Fibroblast of upper back skin (primary cell): ENCODE results near the gene NPIPB5.
"Not testable (repeated sequence)": the region's sequence is repeated elsewhere in the genome, so short reads cannot be mapped to it uniquely, and the experiment has no call there.

Experiments
- DNase-seq: peaks from one replicate; pipeline ENCODE4 v3.0.0-alpha.2; 2013

Gene NPIPB5

DNA sequence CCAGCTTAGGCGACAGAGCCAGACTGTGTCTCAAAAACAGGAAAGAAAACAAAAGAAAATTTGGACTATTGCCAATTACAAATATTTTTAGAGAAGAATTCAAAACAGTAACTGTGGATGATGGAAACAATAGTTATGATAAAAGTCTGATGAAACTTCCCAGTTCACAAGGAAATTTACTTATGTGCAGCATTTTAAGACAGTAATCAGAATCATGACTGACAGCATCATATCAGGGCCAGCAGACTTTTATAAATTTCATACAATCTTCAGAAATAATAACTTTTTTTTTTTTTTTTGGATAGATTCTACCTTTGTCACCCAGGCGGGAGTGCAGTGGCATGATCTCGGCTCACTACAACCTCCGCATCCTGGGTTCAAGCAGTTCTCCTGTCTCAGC lies at the start of gene NPIPB5:
NPIPB5 (plus strand) TSS at position 301 of the 400 bp plus-strand sequence. CDS start 2,911 bp downstream, outside the sequence.
- DNase-seq: not testable (repeated sequence)

DNA sequence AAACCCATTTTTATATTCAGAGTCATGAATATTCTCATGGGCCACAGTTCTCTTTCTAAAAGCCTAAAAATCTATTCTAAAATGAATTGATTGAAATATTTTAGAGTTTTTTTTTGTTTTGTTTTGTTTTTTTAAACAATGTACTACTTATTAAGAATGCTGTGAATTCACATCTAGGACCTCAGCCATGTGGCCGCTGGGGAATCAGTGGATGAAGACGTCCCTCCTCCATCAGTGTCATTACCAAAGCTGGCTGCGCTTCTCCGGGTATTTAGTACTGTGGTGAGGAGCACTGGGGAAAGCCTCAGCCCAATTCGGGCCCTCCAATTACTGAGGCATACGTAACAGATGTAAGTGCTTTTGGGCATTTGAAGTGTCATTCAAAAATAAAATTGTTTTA lies 41.8 kb upstream of the NPIPB5 start:
- not testable (repeated sequence) for DNase-seq

DNA sequence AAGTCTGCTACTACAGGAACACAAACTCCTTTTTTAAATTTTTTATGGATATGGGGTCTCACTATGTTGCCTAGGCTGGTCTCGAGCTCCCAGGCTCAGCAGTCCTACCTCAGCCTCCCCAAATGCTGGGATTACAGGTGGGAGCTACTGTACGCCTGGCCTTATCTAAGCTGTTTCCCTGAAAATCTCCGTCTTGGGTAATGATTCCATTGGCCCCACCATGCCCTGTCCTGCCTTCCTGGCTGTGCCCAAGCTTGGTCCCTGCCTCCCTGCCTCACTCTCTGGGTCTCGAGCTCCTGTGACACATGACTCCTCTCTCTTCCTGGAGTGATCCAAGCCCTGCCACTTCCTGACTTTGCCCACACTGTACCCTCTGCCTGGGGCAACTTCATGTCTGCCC lies 27.3 kb downstream of the NPIPB5 start:
- not testable (repeated sequence) for DNase-seq

DNA sequence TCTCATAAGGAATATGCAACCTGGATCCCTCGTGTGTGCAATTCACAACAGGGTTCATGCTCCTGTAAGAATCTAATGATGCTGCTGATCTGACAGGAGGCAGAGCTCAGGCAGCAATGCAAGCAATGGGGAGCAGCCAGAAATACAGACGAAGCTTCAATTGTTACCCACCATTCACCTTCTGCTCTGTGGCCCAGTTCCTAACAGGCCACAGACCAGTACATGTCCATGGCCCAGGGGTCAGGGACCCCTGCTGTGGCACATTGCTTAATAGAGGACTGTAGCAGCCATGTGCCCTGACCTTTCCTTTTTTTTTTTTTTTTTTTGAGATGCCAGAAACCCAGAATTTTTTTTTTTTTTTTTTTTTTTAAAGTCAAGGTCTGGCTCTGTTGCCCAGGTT lies 34.1 kb downstream of the NPIPB5 start:
- DNase-seq: not testable (repeated sequence)

DNA sequence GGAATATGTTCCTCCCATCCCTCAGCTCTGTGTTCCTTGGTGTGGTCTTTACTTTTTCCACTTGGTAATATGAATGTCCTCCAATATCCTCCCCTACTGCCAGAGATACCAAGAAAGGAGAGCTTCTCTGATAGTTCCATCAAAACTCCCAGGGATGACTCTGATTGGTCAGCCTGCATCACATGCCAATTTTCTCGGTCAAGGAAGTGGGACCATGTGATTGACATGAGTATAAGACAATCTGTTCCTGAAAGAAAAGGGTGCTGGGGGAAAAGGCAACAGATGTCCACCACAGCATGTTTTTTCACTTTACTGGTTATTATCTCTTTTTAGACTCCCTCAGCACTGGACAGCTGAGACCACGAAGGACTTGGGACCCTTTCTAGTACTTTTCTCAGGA lies 35.9 kb downstream of the NPIPB5 start:
- DNase-seq: not testable (repeated sequence)

DNA sequence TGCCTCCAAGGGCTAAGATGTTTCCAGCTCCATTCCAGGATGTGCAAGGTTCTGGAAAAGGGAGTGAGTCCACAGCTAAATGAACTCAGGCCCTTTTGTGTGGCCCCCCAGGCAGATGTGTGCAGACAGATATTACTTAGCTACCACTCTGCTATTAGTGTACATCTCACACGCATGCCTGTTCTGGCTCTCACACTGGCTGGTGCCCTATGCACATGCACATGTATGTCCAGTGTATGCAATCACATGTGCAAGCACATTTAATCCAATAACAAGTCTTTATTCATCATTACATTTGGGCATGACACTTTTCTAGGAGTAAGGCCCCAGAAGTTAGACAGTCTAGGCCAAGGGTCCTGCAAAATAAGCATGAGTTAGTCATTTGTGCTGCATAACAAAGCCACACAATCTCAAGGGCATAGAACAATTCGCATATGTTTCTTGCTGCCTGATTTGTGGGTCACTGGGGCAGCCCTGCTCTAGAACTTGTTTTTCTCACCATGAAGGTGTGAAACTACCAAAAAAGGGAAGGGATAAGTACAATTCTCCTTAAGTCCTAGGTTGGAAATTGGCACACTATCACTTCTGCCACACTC lies 36.6 kb downstream of the NPIPB5 start:
- DNase-seq: not testable (repeated sequence)

DNA sequence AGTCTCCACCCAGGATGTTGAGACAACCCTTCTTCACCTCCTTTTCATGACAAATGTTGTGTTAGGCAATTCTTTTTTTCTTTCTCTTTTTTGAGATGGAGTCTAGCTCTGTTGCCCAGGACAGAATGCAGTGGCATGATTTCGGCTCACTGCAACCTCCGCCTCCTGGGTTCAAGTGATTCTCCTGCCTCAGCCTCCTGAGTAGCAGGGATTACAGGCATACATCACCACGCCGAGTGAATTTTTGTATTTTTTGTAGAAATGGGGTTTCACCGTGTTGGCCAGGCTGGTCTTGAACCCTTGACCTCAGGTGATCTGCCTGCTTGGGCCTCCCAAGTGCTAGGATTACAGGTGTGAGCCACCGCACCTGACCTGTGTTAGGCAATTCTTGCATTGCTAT lies 39.2 kb downstream of the NPIPB5 start:
- DNase-seq: not testable (repeated sequence)

DNA sequence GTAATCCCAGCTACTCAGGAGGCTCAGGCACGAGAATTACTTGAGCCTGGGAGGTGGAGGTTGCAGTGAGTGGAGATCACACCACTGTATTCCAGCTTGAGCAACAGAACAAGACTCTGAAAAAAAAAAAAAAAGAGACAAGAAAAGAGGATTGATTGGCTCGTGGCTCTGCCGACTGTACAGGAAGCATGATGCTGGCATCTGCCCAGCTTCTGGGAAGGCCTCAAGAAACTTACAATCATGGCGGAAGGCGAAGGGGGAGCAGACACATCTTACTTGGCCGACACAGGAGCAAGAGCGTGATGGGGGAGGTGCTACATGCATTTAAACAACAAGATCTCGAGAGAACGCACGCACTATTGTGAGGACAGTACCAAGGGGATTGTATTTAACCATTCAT lies 40.5 kb downstream of the NPIPB5 start:
- DNase-seq: not testable (repeated sequence)

DNA sequence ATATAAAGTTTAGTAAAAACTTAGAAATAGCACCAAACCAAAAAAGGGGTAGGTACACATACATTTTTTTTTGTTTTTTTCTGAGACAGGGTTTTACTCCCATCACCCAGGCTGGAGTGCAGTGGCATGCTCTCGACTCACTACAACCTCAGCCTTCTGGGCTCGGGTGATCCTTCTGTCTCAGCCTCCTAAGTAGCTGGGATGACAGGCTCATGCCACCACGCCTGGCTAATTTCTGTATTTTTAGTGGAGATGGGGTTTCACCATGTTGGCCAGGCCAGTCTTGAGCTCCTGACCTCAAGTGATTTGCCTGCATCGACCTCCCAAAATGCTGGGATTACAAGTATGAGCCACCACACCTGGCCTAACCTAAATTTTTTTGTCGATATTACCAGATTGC lies 41.0 kb downstream of the NPIPB5 start:
- DNase-seq: not testable (repeated sequence)

DNA sequence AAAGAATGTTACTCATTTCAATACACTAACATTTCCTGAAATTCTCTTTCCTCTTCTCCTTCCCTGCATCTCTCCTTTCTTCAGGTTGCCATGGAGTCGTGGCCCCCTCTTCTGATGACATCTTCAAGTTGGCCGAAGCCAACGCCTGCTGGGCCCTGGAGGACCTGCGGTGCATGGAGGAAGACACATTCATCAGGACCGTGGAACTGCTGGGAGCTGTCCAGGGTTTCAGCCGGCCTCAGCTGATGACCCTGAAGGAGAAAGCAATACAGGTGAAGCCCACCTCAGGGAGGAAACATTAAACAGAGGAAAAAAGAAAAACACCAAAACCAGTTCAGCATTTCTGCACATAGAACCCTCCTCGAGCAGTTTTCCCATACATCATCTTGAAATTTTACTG lies 46.1 kb downstream of the NPIPB5 start:
- DNase-seq: not testable (repeated sequence)
